ENCODE data around the gene UNC5A.

GRCh38 chr5:176831425-176831824 lies 21.1 kb downstream of the UNC5A start:
- TF ChIP-seq GATA3 (IDR thresholded peaks at IDR 0.05; ENCODE audit: low read depth, low read length): no peak
- TF ChIP-seq GATA2 (IDR thresholded peaks at IDR 0.05; ENCODE audit: low read depth, low read length): no peak
